Suppressor macrophage (primary cell): ENCODE measurements around the gene STAC3.

Experiments
- DNase-seq, 4 experiments: peaks; one replicate each; pipeline ENCODE4 v3.0.0-alpha.2; 2020 to 2022

Gene STAC3

DNA sequence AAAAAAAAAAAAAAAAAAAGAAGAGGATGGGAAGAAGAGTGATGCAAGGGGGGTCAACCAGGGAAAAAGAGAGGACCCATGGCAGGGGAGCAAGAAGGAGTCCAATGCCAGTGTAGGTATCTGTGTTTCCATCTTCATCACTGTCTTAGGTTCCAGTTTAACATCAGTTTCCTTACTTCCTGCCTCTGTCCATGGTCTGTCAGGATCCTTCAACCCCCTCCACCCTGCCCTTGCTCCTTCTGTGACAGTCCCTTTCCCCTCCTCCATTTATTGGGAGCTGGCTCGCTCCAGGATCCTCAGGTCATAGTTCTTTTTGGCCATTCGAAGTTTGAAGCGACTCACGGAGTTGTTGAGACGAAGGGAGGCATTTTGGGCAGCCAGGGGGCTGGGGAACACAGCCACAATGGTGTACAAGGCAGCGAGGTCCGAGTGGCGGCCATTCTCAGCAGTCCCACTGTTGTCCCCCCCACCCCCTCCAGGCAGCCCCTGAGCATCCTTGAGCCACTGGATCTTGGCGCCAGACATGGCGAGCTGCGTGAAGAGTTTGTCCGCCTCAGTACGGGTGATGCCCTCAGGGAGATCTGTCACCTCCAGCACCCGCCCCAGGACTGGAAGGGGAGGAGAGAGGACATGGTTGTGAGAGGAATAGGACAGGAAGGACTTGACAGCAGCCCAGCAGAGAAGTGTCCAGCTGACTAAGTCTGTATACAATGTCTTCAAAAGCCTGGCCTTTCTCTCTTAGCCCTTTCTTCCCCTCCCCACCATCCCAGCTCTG is 3.7 kb upstream of the STAC3 start:
- no peak for DNase-seq

DNA sequence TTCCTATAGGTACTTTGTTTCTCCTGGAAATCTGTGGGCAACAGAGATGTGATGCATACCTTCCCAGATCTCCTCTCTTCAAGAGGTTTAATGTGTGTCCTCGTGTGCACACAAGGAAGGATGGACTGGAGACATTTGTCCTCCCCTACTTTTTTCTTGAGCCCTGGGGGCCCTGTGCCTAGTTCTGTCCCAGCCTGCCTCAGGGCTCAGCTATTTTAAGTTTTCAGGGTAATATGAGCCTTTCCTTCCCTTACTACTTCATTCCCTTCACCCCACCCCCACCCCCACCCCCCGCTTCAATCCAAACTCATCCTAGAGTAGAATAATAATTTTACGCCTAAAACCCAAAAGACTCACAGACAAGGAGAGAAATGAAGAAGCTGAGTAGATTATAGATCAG is 446 bp downstream of the STAC3 start:
- no peak for DNase-seq

DNA sequence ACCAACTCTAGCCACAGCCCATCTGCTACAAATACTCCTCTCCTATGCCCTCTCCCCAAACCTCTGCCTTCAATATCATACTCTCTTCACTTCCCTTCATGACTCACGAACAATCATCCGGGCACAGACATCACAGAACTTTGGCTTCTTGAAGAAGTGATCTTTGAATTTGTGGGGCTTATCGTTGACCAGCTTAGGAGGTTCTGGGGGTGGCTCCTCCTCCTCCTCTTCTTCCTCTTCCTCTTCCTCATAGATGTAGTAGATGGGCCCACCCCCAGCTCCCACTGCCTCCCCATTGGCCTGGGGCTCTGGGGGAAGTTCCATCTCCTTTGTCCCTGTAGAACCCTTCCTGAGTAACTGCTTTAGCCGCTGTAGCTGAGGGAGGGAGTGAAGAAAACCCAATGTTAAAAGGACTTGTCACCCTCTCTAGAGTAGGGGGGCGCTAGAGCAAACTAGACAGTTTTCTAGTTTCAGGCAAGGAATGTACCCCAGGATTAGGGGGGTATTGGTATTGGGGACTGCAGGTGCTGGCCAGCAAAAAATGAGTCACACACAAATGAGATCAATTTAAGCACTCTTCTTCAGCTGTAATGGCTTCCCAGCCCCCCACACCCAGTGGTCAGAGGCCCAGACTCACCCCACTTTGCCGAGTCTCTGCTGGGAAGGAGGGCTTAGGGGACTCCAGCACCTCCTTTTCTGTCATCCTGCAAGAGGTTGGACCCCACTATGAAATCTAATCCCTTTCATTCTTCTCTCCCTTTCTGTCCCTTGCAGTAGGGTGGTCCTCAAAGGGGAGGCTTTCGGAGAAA is 1.8 kb downstream of the STAC3 start:
- peak; percentile 56 to 87 (median 80) for DNase-seq

DNA sequence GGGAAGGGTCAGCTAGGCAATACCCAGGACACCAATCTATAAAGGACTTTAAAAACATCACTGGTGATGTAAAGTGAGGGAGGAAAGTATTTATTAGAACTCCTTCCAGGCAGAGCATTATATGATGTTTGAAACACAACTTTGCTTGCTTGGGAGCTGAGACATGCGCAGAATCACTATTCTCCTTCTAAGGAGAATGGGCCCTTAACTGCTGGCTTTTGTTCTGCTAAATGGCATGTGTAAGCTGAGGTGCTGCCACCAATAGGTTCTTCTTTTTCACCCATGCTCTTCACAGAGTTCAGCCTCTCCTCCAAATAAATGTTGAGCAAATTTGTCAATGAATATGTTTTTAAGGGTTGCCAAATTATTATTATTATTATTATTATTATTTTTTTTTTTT is 3.9 kb downstream of the STAC3 start:
- DNase-seq = no peak

DNA sequence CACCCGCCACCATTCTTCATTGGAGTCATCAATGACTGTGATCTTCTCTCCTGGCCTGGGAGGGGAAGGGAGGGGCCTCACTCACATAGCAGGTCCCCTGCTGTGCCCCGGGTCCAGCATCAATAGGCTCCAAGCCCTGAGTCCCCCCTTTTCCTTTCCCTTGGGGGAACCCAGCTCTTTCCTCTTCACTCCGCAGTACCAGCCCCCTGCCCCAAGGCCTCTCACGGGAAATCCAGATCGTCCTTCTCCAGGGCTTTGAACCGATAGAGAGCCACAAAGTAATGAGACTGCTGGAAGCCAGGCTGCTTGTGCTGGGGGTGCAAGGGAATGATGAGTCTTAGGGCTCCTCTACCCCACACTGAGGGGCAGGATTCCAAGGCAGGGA is 6.7 kb downstream of the STAC3 start:
- DNase-seq = no peak

DNA sequence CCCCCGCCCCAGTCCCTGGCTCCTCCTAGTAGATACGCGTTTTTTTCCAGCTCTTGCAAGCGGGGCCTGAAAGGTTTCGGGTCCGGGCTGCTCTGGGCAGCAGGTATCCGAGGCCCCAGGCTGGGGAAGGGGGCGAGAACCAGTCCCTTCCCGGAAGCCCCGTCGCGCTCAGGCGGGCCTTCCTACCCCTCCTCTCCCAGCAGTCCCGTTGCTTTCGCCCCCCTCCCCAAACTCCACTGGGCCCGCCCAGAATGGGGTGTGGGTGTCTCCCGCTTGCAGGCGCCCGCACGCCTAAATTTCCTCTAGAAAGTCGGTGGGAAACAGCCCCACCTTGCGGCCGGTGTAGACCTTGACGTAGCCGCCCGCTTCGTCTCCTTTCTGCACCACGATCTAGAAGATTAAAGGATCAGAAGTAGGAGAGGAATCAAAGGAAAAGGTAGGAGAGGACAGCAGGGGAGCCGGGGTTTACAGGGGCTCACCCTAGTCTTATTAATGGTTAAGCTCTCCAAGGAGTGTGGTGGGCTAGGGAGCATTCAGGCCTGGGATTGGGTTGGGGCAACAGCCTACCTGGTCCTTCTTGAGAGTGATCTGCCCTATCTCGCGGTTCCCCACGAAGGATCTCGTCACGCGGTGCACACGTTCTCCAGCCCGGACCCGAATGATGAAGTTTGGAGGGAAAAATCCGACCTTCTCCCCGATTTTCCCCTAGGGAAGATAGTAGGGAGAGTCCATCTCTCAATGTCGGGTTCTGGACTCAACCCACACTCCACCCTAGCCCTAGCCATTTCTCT is 7.3 kb downstream of the STAC3 start:
- peak; percentile 79 to 91 (median 87) for DNase-seq

DNA sequence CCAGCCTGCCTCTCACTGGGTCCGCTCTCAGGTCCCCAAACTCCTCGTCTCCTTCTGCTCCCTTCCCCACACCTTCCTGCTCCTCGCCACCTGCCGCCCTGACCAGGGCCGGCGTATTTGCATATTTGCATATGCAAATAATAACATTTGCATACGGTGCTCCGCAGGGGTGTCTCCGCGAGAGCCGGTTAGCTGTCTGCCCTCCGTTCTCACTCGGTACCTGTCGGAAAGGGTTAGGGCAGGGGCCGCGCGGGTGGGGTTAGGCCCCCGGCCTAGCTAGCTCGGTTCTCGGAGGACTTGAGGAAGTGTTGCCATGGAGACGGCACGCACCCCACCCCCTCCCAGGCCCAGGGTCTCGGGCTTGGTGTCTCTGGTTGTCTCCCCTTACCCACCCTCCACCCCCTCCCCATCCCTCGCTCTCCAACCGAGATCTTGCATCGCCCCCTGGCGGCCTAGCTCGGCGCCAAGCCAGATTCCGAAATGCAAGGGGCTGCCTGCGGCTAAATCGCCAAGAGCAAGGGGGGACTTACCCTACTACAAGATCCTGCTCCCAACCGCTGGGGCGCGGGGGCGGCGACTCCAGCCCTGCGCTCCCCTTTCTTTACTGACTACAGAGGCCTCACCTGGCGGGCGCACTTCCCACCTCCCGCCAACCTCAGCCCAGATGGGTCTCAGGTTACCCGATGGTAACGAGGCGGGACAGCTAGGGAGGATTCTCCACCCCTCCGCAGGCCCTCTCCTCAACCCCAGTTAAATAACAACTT is 8.1 kb downstream of the STAC3 start:
- peak; percentile 43 to 76 (median 58) for DNase-seq

DNA sequence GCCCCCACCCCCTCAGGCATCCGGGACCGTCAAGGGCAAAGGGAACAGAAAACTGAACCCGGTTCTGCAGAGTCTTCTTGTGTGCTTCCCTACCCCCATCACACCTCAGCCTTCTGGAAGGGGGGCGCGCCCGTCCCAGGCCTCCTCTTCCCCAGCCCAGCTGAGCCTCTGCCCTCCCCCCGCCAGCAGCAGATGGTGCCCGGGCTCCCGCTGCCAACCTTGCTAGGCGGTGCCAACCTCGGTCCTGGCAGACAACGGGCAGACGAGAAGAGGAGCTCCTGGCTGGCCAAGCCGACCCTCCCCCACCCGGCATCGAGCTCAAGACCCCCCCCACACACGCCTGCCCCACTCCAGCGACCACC is 8.7 kb downstream of the STAC3 start:
- no peak for DNase-seq

DNA sequence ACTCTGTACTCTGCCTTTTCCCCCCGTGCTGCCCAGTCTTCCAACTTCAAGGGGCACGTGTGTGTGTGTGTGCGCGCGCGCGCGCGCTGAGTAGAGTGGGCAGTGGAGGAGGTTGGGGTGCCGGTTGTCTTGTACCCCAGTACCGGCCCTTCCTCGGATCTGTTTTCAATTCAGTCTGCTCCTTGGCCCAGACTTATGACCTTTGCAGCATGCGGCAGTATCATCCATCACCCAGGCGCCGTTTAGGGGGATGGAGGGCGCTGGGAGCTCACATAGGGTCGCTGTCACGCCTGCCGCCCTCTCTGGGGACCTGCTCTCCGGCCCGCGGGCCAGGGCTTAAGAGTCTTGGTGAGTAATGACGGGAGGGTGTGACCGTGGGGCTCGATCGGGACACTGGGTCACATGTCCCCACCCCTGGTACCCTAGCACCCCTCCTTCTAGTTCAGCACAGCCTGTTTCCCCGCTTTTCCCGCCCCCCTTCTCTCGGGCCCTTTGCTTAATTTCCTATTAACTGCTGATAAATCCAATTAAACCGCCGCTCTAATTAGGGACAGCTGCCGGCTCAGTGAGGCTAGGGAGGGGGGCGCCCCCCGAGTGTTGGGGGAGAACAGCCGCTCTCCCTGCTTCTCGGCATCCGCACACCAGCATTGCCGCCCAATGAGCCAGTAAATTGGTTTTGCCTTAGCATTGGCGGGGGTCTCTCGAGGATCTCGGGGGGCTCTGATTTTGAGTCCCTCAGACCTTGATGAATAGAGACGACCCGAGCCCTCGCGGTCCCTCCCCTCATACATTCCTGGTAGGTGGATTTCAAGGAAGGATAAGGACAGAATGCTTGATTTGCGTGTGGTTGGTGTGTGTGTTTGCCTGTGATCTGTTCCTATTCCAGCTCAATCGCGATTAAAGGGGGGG is 9.3 kb downstream of the STAC3 start:
- no peak for DNase-seq

DNA sequence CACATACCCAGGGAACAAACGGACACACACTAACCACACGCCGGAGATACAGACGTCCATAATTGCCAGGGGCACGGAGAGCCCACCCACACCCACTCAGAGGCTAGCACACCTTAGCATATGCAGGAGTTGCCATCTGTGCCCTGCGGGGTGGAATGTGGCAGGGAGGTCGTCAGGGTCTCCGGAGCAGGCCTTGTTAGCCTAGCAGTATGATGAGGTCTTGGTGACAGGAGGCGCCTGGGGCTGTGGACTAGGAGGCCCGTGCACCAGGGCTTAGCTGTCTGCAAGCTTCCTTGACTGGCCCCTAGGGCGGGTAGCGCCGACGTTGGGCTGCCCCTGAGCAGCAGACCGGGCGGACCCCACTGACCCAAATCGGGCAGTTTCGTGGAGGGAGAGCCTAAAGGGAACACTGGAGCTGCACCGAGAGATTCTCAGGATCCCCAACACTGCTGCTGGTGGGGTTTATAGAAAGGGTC is 10.0 kb downstream of the STAC3 start:
- DNase-seq = peak in 2 of 4 experiments; percentile 26 to 48

DNA sequence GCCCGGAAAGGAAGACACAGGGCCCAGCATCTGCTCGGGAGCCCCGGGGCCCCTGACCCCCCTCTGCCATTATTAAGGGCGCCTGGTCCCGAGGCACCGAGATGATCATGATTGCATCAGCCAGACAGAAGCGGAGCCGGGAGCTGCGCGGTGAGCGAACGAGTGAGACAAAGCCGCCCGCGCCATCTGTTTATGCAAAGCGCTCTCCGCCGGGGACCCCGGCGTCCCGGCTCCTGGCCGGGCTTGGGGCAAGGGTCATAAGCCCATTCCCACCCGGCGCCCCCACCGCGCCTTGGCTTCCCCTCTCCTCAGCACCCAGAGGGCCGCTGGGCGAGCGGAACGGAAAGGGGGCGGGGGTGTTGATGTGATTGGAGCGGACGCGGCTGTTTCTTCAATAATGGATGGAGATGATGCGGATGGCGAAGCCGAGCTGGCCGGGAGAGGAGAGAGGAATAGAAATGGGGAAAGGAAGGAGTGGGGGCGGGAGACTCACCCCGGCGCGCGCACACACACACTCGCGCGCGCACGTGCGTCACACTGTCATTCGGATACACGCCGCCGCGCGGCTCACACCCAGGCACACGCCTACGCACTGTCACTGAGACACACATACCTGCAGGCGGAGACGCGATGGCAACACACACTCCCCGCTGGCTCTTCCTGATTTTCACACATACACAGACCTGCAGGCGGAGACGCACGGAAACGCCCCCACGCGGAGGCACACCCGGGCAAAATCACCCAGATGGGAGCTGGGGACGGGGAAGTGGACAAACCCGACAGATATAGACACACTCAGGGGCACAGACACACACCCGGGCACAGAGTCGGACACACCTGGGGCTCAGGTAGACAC is 10.7 kb downstream of the STAC3 start:
- DNase-seq = peak; percentile 82 to 89 (median 88)

DNA sequence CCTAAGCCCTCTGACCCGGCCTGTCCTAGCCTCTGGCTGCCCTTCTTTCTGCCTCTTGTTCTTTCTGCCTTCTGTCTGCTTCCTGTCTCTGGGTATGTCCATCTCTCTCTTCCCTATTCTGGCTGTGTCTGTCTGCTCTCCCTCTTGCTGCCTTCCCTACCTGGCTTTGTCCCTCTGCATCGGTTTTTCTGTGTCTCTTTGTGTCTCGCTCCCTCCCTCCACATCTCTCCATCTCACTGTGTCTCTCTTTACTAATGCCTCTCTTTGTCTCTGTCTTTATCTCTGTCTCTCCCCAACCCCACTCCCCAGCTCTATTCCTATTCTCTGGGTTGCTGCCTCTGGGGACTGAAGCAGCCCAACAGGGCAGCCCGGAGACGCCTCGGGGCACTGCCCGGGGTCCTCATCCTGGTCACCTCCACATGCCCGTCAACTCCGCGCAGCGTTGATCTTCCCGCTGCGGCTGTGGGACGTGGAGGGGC is 11.4 kb downstream of the STAC3 start:
- no peak for DNase-seq

DNA sequence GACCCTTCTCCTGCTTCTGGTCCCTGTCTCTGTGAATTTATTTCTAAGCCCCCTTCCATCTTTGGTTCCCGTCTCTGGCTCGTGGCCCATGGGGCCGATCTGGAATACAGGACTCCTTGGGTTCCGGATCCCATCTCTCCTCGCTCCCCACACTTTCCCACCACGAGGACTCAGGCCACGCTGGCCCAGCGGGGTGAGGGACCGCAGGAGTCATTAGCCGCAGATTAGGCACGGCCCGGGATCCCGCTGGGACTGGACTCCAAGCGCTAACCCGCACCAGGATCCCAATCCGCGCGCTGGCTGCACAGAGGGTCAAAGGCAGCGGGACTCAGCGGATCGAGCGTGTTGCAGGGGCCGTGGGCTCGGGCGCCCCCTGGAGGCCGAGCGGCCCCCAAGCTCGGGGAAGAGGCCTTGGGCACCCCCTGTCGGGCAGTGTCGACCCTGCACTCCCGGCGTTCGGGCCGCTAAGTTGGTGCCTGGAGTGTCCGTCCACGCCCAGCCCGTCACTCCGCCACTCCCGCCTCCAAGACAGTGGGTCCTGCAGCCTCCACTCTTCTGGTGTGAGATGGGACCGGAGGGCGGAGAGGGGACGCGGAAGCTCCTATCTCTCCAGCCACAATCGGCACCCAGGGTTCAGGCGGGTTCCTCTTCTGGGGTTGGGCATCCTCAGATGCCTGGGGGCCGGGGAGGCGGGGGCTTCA is 12.0 kb downstream of the STAC3 start:
- peak; percentile 89 to 96 (median 95) for DNase-seq

DNA sequence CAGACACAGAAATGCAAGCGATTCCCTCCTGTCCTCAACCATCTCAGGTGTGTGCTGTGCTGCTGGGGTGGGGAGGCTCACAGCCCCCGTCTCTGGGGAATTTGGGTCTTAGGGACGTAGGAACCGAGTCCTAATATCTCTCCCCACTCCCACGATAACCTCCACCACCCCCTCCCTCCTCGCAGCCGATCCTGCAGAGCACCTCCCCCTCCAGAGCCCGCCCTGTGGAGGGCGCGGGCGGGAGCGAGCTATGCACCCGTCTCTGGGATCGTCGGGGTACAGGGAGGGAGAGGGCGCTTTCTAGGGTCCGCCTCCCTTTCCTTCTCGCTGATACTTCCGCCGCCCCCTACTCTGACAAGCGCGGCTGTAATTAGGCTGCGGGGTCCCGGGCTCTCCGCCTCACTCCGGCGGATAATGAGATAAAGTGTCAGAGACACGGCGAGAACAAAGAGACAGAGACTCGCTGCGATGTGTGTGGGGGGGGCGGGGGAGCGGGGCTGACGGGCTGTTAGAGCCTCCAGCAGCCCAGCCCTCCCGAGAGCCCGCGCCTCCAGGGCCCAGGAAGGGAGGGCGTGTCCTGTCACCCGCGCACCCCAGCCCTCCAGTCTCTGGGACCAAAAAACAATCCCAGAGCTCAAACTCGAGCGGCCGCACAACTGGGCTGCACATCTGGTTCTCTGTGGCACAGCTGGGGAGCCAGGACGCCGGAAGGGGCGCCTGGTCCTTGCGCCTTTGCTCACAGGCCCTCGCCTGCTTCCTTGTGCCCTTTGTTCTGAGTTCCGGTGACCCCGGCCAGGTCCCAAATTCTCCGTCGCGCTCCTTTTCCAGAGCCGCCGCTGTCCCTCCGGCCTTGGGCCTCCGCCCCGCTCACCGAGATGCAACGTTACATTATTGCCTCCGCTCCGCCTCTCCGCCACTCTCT is 12.8 kb downstream of the STAC3 start:
- no peak for DNase-seq

DNA sequence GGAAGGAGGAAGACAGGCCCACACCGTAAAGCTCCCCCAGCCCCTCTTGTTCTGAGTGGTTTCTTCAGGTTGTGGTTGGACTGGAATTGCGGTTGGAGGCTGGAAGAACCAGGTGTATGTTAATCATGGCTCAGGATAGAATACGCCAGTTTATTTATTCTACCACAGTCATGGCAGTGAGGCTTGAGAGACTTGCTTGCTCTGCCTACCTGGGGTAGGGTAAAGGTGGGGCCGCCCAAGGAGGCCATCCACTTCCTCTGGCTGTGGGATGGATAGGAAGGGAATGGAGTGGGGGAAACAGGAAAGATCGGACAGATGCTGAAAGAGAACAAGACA is 13.4 kb downstream of the STAC3 start:
- DNase-seq = no peak

DNA sequence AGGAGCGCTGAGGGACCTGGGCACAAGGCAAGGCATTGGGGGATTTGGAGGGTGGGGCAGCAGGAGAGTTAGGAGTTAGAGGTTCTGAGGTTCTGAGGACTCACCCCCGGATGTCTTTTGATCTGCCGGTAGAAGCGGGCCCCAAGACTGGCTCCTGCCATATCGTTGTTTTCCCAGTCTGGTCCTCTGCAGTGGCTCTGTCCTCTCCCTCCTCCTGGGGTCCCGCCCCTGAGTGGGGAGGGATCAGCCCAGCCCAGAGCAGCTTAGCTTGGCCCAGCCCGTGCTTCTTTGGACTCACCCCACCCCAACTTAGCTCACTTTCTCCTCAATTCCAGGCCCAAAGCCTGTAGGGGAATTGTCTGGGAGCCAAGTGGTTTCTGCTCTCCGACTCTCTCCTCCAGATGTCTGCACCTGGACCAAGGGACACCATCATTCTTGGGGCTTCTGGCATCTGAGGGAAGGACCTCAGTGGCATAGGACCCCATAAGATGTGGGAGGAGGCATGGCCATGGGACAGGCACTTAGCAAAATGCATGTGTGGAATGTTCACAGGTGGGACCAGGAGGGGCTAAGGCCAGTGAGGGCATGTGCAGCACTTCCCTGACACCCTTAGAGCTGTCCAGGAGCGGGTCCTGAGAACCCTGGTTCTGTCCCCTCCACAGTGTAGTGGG is 13.9 kb downstream of the STAC3 start:
- no peak for DNase-seq

DNA sequence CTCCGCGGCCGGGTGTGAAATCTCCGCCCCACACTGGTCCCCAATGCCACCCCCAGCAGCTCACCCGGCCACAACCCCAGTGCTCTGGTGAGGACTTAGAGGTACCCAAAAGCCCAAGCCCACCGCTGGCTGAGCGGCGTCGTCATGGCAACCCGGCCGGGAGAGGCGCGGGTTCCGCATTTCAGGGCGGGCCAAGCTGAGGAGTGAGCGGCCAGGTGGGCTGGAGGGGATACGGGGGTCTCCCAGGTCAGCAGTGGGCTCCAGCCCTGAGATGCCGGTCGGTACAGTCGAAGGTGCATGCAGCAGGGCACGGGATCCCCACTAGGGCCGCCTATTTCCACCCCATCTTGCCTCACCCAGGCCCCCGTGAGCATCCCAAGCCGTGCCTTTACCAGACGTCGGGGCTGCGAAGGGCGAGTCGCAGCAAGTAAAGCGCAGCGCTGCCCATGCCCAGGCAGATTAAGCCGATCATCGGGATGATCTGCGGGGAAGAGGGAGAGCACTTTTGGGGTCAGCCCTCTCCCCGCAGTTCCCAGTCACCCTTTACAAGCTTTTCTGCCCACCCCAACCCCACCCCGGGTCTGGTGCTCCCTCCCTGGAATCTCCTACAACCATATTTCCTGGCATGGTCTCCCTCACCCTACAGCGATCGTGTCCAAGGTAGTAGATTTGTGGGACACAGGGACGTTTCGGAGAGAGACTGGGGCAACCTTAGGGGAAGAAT is 14.6 kb downstream of the STAC3 start:
- DNase-seq = no peak
